Measurements from ENCODE around the gene FUBP3. TPM values are rescaled to one million over a fixed set of nuclear protein-coding genes. Genes with fewer than 3 reads are reported as not detected.

Gene FUBP3
- total RNA-seq, 2 experiments from 2014 or later = 34.7 to 37.8 TPM

DNA sequence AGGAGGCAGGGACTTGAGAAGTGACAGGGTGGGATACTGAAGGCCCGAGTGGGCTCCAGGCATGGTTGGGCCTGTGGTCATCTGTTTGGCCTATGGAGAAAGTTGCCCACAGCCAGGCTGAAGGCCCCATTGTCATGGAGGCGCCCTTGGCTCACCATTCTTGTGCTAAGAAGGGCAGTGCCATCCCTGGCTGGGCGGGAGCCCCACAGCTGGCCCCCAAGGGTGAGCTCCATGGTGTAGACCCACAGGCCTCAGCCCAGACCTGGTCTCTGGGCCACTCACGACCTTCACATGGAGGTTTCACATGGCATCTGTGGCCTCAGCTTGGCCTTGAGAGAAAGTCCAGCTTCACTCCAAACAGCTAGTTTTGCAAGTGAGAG is 50.7 kb downstream of the FUBP3 start:
- Mint-ChIP-seq H3K9me3 (no peaks in the 10 kb centered on the region), H3K4me3 (no peak overlapping the region), H3K27ac (no peak overlapping the region), H3K27me3 (no peaks in the 10 kb centered on the region), H3K36me3 (peaks cover 2% of the 10 kb centered on the region), H3K4me1 (no peaks in the 10 kb centered on the region)
- DNase-seq (no peak), ATAC-seq (ENCODE audit: low read depth) (no peak)
- POLR2A ChIA-PET = no interaction called here

DNA sequence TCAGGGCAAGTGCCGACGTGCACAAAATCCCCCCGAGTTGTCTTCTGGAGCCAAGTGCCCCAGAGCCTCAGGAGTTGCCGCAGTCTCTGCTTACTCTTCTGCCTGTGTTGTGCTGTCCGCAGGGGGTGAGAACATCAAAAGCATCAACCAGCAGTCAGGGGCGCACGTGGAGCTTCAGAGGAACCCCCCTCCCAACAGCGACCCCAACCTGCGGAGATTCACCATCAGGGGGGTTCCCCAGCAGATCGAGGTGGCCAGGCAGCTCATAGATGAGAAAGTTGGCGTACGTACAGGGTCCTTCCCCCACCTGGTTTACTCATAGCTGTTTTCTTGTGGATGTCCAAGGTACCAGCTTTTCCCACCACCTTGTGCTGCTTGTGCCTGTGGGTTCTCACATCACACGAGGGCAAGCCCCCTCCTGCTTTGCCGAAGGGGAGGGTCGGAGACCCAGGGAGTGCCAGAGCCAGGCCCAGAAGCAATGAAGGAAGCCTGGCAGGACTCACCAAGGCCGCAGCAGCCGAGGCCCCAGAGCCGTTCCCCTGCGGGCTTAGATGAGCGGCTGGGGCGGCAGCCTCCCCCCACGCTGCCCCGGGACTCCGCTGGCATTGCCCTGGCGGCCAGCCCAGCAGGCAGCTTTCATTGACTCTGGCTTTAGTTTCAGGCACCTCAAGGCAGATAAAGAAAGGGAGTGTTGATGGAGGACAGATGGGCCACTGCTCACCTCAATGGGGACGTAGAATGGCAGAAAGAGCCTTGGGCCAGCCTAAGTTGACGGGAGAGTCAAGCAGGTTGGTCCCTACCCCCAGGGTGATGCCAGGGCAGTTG is 51.3 kb downstream of the FUBP3 start:
- ATAC-seq (ENCODE audit: low read depth) = no peak
- Mint-ChIP-seq H3K4me3 (no peak overlapping the region), H3K27me3 (no peaks in the 10 kb centered on the region), H3K36me3 (peaks cover 2% of the 10 kb centered on the region), H3K27ac (no peak overlapping the region), H3K9me3 (no peaks in the 10 kb centered on the region), H3K4me1 (no peaks in the 10 kb centered on the region)
- POLR2A ChIA-PET = no interaction called here
- no peak for DNase-seq

DNA sequence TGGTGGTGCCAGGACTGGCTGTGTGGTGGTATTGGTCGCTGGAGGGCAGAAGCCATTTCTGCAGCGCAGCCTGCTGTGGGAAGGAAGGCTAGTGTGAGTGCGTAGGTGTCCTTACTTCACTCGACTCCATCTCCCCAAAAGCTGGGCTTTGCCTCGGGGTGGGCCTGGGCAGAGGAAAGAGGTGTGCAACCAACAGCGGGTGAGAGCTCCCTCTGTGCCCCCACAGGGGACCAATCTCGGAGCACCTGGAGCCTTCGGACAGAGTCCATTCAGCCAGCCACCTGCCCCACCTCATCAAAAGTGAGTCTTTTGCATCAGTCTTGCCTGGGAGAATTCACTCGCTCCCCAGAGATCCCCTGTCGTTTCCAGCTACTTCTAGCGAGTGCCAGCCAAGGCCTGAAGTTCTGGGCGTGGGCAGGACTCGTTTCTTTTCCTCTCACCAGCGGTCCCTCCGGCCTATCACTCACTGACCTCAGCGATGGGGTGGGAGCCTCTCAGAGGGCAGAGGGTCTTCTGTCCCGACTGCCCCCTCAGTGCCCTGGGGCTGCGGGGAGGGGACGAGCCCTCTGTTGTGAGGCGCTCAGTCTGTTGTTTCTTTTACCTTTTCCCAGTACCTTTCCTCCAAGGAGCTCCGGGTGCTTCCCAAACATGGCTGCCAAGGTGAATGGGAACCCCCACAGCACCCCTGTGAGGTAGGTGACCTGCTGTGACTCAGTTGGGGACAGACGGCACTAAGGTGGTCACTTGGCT is 52.1 kb downstream of the FUBP3 start:
- POLR2A ChIA-PET = no interaction called here
- Mint-ChIP-seq H3K9me3 (no peaks in the 10 kb centered on the region), H3K36me3 (peaks cover 2% of the 10 kb centered on the region), H3K4me3 (no peak overlapping the region), H3K27me3 (no peaks in the 10 kb centered on the region), H3K27ac (no peak overlapping the region), H3K4me1 (no peaks in the 10 kb centered on the region)
- no peak for ATAC-seq (ENCODE audit: low read depth)
- DNase-seq = no peak

- Mint-ChIP-seq H3K27me3 (no peaks in the 10 kb centered on the region), H3K27ac (no peak overlapping the region), H3K4me3 (no peak overlapping the region), H3K4me1 (no peaks in the 10 kb centered on the region), H3K36me3 (peaks cover 2% of the 10 kb centered on the region), H3K9me3 (no peaks in the 10 kb centered on the region)
- DNase-seq (no peak), ATAC-seq (ENCODE audit: low read depth) (no peak)
- POLR2A ChIA-PET = no interaction called here
Measured at GRCh38 chr9:130632081-130632710, 52.8 kb downstream of the FUBP3 start.

GRCh38 chr9:130632841-130633240 is 53.5 kb downstream of the FUBP3 start:
- Mint-ChIP-seq H3K27me3 (no peaks in the 10 kb centered on the region), H3K4me3 (no peak overlapping the region), H3K9me3 (no peaks in the 10 kb centered on the region), H3K36me3 (no peaks in the 10 kb centered on the region), H3K4me1 (no peaks in the 10 kb centered on the region), H3K27ac (no peak overlapping the region)
- DNase-seq (no peak), ATAC-seq (ENCODE audit: low read depth) (no peak)
- POLR2A ChIA-PET = no interaction called here

DNA sequence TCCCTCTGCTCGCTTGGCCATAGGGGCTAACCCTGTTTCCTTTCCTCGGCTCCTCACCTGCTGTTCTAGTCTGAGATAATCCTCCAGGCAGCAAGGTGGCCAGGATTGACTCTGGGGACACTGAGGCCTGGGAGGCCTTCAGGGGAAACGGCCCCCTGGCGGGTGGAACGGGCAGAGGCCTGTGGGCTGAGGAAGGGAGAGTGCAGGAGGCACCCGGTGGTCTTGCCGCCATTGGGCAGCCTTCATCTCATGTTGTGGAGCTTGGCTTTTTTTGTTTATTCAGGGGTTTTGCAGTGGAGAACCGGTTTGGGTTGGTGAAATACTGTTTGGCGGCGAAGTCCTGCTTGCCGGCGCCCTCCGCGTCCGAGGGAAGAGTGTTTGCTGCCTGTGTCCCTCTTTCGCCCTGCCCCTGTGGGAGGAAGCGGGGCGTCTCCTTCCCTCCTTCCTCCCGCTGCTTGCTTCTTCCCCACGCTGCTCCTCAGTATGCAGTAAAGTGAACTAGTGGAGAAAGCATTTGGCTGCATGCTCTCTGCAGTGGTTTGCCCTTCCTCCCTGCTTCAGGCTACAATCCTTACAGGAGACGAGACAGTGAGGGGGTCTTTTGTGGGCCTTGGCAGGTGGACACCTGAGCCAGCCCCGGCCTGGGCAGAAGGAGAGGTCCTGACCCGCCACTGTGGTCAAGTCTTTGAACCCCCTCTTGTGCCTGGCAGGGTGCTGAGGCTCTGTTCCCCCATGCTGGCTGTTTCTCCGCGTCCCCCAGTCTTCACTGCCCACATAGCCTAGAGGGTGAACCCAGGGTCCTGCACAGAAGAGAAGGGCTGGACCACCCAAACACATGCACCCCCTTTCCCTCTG is 54.2 kb downstream of the FUBP3 start:
- DNase-seq = no peak
- H3K27ac Mint-ChIP-seq = no peak overlapping the region
- H3K4me1 Mint-ChIP-seq = no peaks in the 10 kb centered on the region
- no peaks in the 10 kb centered on the region for H3K36me3 Mint-ChIP-seq
- ATAC-seq (ENCODE audit: low read depth) = no peak
- no peak overlapping the region for H3K4me3 Mint-ChIP-seq
- no peaks in the 10 kb centered on the region for H3K9me3 Mint-ChIP-seq
- POLR2A ChIA-PET = no interaction called here
- no peaks in the 10 kb centered on the region for H3K27me3 Mint-ChIP-seq

DNA sequence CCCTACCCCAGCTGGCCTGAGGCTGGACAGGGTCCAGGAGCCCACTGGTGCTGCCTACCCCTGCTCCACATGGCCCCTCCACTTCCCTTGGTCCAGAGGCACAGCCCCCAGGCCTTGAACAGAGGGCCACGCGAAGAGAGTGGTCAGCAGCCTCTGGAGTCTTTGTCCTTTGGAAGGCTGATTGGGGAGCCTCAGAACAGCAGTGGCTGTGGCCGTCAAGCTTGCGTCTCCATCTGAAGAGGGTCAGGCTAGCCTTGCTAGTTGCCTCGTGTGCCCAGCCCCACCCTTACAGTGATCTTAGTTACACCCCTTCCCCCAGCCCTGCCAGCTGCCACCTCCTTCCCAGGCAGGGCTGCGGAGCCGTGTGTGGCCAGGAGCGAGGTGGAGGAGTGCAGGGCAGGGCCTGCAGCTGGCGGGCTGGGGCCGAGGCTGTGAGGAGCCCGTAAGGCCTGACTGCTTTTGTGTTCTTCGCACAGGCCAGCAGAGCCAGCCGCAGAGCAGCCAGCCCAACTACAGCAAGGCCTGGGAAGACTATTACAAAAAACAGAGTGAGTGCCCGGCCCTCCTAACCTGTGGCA is 54.9 kb downstream of the FUBP3 start:
- Mint-ChIP-seq H3K27me3 (no peaks in the 10 kb centered on the region), H3K4me1 (no peaks in the 10 kb centered on the region), H3K9me3 (no peaks in the 10 kb centered on the region), H3K4me3 (no peak overlapping the region), H3K27ac (no peak overlapping the region), H3K36me3 (no peaks in the 10 kb centered on the region)
- POLR2A ChIA-PET = no interaction called here
- ATAC-seq (ENCODE audit: low read depth) (no peak), DNase-seq (no peak)

GRCh38 chr9:130634801-130635200 is 55.4 kb downstream of the FUBP3 start:
- Mint-ChIP-seq H3K27me3 (no peaks in the 10 kb centered on the region), H3K9me3 (no peaks in the 10 kb centered on the region), H3K36me3 (no peaks in the 10 kb centered on the region), H3K27ac (no peak overlapping the region), H3K4me1 (no peaks in the 10 kb centered on the region), H3K4me3 (no peak overlapping the region)
- POLR2A ChIA-PET = no interaction called here
- DNase-seq (no peak), ATAC-seq (ENCODE audit: low read depth) (no peak)

GRCh38 chr9:130635306-130635705 is 55.9 kb downstream of the FUBP3 start:
- H3K9me3 Mint-ChIP-seq = no peaks in the 10 kb centered on the region
- H3K36me3 Mint-ChIP-seq = no peaks in the 10 kb centered on the region
- no peak overlapping the region for H3K4me3 Mint-ChIP-seq
- no peaks in the 10 kb centered on the region for H3K27me3 Mint-ChIP-seq
- ATAC-seq (ENCODE audit: low read depth) (no peak), DNase-seq (no peak)
- H3K4me1 Mint-ChIP-seq = no peaks in the 10 kb centered on the region
- no peak overlapping the region for H3K27ac Mint-ChIP-seq
- POLR2A ChIA-PET = no interaction called here

DNA sequence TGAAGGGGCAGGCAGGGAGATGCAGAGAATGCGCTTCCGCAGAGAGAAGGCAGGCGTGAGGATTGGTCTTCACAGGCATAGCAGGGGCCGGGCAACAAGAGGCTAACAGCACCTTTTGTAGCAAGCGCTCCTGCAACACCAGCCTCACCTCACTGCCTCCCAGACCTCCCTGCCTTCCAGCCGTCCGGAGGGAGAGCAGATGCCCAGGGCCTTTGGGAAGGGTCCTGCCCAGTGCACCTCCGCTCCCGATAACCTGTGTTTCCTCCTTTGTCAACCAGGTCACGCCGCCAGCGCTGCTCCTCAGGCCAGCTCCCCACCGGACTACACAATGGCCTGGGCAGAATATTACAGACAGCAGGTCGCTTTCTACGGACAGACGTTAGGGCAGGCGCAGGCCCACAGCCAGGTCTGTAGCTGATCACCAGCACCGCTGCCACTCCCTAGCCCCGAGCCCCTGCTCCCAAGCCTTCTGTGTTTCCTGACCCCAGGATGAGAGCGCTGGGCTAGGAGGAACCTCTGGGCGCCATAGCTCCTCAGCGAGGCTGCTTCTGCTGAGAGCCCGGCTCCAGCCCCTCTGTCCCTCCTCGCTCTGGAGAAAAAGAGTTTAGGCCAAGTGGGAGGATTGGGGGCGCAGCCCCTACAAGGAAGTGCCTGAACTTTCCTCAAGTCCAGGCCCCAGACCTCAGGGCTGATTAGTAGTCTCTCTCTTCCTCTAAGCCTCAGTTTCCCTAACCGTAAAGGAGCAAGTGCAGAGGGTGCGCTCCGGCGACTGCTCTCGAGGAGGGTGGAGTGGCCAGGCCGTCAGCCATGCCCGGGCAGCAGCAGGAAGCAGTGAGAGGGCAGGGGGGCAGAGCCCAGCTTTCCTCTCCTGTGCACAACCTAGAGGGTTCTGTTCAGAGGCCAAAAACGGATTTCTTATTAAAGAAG is 56.6 kb downstream of the FUBP3 start:
- no peak overlapping the region for H3K27ac Mint-ChIP-seq
- H3K27me3 Mint-ChIP-seq = no peaks in the 10 kb centered on the region
- H3K4me3 Mint-ChIP-seq = no peak overlapping the region
- POLR2A ChIA-PET = no interaction called here
- no peaks in the 10 kb centered on the region for H3K9me3 Mint-ChIP-seq
- no peak for ATAC-seq (ENCODE audit: low read depth)
- DNase-seq = no peak
- H3K4me1 Mint-ChIP-seq = no peaks in the 10 kb centered on the region
- H3K36me3 Mint-ChIP-seq = no peaks in the 10 kb centered on the region

DNA sequence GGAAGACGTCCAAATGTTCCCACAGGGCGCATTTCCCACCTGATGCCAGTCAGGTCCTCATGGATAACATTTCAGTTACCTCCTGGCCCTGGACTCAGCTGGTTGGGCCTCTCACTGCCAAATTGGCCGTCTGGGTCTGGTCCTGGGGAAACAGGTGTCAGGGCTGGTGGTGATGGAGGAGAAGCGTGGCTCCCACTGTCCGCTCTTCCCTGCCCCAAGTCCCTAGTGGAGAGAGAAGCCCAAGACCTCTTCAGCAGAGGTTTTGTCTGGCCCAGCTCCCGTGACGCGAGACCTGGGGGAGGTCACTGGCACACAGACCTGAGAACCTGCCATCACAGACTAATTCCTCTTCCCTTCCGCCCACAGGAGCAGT is 57.3 kb downstream of the FUBP3 start:
- no peak for ATAC-seq (ENCODE audit: low read depth)
- Mint-ChIP-seq H3K4me1 (no peaks in the 10 kb centered on the region), H3K9me3 (no peaks in the 10 kb centered on the region), H3K36me3 (no peaks in the 10 kb centered on the region), H3K27me3 (no peaks in the 10 kb centered on the region), H3K4me3 (no peak overlapping the region), H3K27ac (no peak overlapping the region)
- POLR2A ChIA-PET = interaction anchor here (0.6 kb wide), 1 partner anchor 164 kb away, joined by 3 read pairs; no protein-coding TSS in a partner anchor
- DNase-seq = no peak

DNA sequence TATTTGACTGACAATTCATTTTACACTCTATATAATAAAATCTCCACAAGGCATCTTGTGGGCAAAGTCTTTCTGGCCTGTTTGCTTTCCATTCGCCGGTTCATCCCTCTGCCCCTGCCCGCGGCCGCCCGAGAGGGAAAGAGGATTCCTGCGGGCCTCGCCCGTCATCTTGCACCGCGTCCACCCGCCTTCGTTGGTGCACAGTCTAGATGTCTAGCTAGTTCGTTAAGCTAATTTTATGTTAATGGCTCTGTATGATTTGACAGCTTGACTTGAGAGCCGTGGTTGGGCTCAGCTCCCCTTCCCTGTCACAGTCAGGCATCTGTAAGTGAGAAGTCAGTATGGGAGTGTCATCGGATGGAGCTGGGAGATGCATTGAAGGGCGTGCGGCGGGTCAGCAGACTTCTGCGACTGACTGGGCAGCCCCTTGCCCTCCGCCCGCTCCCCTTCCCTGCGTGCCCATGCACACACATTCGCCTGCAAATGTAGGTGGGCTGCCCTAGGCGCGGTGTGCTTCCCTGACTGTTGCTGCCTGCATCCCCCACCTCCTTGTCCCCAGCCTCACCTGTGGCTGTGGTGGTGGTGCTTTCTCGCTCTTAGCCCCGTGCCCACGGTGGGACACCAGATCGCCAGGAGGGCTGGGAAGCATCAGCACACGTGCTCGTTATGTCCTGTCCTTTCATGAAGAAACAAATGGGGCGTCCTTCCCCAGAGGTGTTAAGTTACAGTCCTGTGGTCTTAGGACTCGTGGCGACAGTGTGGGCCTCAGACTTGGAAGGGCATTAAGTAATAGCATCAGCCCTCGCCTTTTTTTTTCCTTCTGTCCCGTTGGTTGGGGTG is 59.1 kb downstream of the FUBP3 start:
- Mint-ChIP-seq H3K27me3 (no peaks in the 10 kb centered on the region), H3K36me3 (no peaks in the 10 kb centered on the region), H3K4me3 (no peak overlapping the region)

More for the DNA sequence above, 59.1 kb downstream of the FUBP3 start:
- ATAC-seq (ENCODE audit: low read depth) (no peak), DNase-seq (no peak)
- POLR2A ChIA-PET = no interaction called here
- Mint-ChIP-seq H3K27ac (no peak overlapping the region), H3K9me3 (no peaks in the 10 kb centered on the region), H3K4me1 (no peaks in the 10 kb centered on the region)
